GM12875 (cell line): ENCODE measurements around the gene SOX6.

ENCODE experiments used
- H3K4me3 ChIP-seq: one replicate; pipeline ENCODE4 v1.5.1; 2011; ENCODE audit warnings: low read depth, low read length, control low read depth
- CTCF ChIP-seq: IDR thresholded peaks from 2 replicates; pipeline ENCODE4 v1.5.1; 2011; ENCODE audit warnings: low read depth, mild to moderate bottlenecking, control low read depth, inconsistent platforms, low read length, moderate library complexity, borderline replicate concordance; ENCODE audit not compliant: insufficient read depth

Gene SOX6

DNA sequence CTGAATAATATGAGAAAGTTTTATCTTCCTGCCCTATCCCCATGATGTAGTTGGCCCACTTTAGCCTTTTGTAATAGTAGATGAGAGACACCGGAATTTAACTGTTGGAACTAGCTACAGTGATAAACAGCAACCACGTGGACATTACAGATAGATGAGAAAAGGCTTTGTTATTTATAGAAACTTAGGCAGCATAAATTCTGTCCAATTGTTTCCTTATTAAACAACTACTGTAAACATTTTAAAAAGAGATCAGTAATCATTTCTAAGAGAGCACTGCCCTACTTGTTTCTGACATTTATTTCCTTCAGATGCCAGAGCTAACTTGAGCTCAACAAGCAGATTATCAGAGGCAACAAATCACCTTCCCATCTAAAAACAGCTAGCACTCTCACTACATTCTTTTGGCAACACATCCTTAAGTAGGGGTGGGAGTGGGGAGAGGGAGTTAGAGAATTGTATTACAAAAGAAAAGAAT, 63.1 kb downstream of the SOX6 start:
- no peak for TF ChIP-seq CTCF
- no peak overlapping the region for H3K4me3 ChIP-seq

DNA sequence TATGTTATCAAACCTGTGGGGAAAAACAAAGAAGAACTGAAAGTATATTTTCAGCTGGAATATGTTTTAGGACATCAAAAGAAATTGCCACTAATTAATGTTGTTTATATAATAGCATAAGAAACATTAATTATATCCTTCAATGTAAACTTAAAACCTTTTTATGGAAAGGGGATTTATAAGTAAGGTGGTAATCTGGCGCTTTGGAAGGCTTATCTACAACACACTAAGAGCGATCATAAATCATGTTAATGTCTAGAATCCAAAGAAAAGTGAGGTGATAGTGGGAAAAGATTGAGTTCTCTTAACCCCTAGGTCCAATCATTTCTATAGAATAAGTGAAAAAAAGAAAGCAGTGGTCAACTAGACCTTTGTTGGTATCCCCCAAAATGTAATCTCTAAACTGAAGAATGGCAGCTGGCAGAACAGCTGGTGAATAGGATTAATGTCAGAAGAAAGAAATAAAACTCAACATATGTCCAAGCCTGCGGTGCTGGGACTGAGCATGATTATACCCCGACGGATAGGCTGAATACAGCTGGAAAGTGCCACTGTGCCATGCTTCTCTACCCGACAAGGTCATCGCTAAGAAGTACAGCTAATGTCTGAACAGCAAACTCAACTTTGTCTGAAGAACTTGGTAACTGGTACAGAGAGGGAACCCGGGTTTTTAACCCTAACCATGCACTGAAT, 64.0 kb downstream of the SOX6 start:
- no peak for TF ChIP-seq CTCF

DNA sequence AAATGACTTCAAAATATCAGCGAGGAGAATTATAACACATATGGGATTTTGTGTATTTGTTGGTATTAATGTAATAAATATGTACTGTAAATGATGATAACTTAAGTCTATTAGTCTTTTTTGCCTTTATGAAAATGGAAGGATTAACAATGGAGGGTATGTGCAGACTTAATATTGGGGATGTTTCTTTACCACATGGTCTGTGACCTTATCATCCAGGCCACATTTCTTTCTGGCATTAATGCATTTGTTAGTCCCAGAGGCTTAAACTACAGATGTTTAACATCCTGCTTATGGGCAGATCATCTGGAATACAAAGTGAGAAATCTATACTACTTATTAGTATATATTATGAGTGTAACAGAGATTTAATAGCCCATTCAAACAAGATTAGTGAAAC, 64.6 kb downstream of the SOX6 start:
- TF ChIP-seq CTCF: no peak
- no peak overlapping the region for H3K4me3 ChIP-seq

More for the DNA sequence above, 64.0 kb downstream of the SOX6 start:
- no peak overlapping the region for H3K4me3 ChIP-seq

- no peak overlapping the region for H3K4me3 ChIP-seq
- no peak for TF ChIP-seq CTCF
Observed at GRCh38 chr11:16289541-16289940, 66.8 kb downstream of the SOX6 start.

- no peak for TF ChIP-seq CTCF
- no peak overlapping the region for H3K4me3 ChIP-seq
Observed at GRCh38 chr11:16287630-16288280, 68.6 kb downstream of the SOX6 start.

- H3K4me3 ChIP-seq: no peak overlapping the region
- TF ChIP-seq CTCF: no peak
Observed at GRCh38 chr11:16286095-16286494, 70.3 kb downstream of the SOX6 start.

GRCh38 chr11:16280256-16280682, 76.1 kb downstream of the SOX6 start:
- H3K4me3 ChIP-seq: no peak overlapping the region
- TF ChIP-seq CTCF: no peak
